ENCODE results near the gene LAIR1.
"Not testable (repeated sequence)": the region's sequence is repeated elsewhere in the genome, so short reads cannot be mapped to it uniquely, and the experiment has no call there.

LAIR1 gene, protein sequence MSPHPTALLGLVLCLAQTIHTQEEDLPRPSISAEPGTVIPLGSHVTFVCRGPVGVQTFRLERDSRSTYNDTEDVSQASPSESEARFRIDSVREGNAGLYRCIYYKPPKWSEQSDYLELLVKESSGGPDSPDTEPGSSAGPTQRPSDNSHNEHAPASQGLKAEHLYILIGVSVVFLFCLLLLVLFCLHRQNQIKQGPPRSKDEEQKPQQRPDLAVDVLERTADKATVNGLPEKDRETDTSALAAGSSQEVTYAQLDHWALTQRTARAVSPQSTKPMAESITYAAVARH

DNA sequence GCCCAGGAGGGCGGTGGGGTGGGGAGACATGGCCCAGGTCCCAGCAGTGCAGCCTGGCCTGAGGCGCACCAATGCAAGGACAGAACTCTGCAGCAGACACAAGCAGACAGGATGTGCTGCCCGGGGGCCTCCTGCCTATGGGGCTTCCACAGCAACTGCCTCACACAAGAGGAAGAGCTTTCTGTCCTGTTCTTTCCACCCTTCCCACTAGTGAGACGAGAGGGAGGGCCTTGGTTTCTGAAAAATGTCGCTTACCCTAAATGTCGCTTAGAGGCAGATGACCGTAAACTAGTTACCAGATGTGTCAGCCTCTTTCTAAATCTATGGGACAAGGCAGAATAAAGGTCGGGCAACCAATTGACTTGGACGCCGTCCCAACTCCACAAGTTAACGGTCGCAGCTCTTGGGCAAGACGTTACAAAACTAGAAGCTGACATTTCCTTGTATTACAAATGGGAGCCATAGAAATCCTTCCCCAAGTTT lies at the start of gene LAIR1:
Gene LAIR1 (minus strand): TSS at position 157 of the 483 bp plus-strand sequence. CDS start 127 bp downstream, at position 30.
- peak in 1 of 2 experiments; percentile 47 for DNase-seq (ENCODE audit: low read depth in 2 of 2)

DNA sequence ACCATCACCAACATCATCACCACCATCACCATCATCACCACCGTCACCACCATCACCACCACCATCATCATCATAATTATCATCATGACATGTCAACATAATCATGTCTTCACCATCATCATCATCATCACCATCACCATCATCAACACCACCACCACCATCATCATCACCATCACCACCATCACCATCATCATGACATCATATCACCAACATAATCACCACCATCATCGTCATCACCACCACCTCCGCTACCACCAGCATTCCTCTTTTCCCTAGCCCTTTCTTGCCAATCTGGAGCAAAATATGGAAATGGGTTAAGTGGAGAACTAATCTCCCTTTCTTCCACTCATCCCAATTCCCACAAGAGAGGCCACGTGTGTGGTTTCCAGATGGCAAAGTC lies 49.4 kb upstream of the LAIR1 start:
- no peak for DNase-seq (ENCODE audit: low read depth in 2 of 2)

DNA sequence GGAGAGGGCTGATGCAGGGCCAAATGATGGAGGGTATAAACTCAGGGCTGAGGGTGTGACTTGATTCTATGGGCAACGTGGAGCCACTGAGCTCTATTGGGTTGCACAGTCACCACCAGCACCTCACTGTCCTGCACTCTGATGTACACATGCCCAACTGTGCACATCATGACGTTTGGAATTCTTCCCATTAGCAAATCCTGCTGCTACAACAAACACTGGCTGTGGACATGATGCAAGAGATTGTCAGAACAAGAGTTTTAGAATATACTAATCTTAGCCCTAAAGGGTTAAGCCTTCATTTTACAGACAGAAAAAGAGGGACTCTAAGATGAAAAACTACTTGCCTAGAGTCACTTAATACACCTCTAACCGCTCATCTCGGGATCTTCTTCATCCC lies 48.1 kb upstream of the LAIR1 start:
- DNase-seq (ENCODE audit: low read depth in 2 of 2) = no peak

DNA sequence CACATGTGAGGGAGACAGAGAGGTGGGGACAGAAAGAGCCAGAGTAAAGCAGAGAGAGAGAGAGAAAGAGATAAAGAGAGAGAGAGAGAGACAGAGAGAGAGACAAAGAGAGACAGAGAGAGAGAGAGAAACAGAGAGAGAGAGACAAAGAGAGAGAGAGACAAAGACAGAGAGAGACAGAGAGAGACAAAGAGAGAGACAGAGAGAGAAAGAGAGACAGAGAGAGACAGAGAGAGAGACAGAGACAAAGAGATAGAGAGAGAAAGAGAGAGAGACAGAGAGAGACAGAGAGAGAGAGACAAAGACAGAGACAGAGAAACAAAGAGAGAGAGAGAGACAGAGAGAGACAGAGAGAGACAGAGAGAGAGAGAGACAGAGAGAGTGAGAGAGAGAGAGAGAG lies 46.3 kb upstream of the LAIR1 start:
- DNase-seq (ENCODE audit: low read depth in 2 of 2) = no peak

DNA sequence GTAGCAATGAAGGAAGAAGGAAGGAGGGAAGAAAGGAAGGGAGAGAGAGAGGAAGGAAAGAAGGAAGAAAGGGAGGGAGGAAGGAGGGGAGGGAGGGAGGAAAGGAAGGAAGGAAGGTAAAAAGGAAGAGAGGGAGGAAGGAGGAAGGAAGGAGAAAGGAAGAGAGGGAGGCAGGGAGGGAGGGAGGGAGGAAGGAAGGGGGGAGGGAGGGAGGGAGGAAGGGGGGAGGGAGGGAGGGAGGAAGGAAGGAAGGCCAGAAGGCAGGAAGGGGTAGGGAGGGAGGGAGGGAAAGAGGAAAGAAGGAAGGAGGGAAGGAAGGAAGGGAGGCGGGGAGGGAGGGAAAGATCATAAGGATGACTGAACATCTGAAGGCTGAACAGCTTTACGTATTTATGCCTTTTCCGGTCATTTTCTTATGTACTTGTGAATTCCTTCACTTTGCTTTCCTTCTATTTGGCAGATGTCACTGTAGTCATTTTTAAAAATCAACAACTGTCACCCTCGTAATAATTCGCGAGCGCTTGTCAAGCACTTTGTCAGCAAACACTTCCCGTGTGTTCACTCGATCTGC lies 43.8 kb upstream of the LAIR1 start:
- DNase-seq (ENCODE audit: low read depth in 2 of 2) = no peak

DNA sequence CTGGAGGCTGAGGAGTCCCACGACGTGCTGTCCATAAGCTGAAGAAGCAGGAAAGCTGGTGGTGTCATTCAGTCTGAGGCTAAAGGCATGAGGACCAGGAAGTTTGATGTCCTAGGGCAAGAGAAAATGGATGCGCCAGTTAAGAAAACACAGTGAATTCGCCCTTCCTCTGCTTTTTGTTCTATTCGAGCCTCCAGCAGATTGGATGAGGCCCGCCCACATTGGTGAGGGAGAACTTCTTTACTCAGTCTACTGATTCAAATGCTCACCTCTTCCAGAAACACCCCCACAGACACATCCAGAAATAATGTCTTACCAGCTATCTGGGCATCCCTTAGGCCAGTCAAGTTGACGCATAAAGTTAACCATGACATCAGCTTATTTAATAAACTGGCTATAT lies 43.0 kb upstream of the LAIR1 start:
- no peak for DNase-seq (ENCODE audit: low read depth in 2 of 2)

DNA sequence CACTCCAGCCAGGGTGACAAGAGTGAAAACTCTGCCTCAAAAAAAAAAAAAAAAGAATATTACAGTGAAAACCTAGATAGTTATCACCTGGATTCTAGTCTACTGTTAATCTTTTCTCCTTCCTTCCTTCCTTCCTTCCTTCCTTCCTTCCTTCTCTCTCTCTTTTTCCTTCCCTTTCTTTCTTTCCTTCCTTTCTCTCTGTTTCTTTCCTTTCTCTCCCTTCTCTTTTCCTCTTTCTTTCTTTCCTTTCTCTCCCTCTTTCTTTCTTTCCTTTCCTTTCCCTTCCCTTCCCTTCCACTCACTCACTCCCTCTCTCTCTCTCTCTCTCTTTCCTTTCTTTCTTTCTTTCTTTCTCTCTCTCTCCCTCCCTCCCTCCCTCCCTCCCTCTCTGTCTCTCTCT lies 40.9 kb upstream of the LAIR1 start:
- DNase-seq (ENCODE audit: low read depth in 2 of 2) = no peak

DNA sequence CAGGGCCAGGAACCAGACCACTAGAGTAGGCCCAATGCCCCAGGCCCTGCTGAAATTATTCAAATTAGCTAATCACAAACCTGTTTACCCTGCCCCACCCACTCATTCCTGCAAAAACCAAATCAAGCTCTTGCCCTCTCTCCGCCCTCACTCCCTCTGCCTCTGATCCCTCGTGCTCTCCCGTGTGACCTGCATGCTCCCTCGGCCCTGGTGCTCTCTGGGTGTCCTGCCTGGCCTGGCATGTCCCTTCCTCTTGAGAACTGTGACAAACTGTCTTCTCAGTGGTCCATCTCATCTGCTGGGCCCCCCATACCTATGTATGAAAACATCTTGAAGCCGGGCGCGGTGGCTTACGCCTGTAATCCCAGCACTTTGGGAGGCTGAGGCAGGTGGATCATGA lies 38.3 kb upstream of the LAIR1 start:
- DNase-seq (ENCODE audit: low read depth in 2 of 2) = no peak

DNA sequence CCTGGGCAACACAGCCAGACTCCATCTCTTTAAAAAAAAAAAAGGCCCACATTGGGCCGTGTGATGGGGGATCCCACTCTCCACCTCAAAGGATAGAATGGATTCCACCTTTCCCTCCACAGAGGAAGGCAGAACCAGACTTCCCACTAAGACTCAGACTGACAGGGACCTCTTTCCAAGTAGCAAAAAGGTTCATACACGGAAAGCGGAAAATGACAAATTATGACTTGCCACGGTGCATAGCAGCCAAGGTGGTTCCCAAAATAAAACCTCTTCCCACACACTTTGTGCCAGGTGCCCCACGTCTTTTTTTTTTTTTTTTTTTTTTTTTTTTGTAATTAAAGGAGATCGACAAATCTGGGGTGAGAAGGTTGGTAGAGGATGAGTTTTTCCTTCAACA lies 36.2 kb upstream of the LAIR1 start:
- no peak for DNase-seq (ENCODE audit: low read depth in 2 of 2)

DNA sequence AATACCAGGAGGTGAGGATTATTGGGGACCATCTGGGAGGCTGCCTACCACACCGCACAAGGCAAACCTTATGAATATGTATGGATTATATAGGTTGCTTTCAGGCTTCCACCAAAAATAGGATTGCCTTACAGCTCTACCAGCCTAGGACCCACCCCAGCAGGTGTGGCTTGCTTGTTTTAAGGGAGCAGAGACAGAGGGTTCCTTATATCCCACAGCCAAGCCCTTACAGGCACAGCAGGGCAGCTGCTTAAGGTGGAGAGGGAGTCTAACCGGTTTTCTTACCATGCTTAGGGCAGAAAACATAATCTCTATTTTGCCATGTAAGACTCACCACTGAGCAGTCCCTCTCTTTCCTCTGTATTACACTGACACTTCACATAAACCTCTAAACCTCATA lies 34.5 kb upstream of the LAIR1 start:
- DNase-seq (ENCODE audit: low read depth in 2 of 2) = no peak

DNA sequence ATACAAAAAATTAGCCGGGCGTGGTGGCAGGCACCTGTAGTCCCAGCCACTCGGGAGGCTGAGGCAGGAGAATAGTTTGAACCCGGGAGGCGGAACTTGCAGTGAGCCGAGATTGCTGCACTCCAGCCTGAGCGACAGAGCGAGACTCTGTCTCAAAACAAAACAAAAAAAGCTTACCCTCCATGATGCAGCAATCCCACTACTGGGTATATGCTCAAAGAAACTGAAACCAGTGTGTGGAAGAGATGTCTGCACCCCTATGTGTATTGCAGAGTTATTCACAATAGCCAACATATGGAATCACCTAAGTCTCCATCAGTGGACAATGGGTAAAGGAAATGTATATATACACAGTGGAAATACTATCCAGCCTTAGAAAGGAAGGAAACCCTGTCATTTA lies 31.0 kb upstream of the LAIR1 start:
- no peak for DNase-seq (ENCODE audit: low read depth in 2 of 2)

DNA sequence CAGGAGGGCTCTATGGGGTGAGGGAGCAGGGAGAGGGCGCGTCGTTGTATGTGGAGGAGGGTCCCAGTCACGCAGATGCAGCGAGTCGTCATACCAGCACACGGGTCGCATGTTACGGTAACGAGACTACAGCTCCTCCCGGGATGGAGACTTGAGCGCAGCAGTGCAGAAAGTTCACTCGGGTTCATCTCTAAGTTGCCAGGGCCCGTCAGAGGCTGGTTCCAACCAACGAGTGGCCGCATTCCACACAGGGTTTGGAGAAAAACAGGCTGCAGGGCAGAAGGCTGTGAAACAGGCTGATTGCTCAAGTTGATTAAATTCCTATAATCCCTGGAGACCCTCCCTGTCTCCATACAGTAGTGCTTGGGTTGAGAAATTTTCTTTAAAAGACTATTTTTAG lies 28.6 kb upstream of the LAIR1 start:
- DNase-seq (ENCODE audit: low read depth in 2 of 2) = no peak

DNA sequence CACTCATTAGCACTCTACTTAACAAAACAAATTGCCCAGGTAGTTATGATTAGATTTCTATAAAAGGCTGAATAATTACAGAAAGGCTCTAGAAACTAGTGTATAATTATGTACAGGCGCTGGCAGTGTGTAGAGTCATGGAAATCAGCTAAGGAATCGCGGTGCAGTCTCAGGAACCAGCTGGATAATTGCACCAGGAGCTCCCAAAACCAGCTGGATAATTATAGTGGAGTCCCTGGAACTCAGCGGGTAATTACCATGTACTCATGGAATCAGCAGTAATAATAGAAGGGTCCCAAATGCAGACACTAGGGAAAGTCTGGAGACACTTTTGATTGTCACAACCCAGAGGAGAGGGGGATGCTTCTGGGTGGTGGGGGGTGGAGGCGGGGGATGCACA lies 27.4 kb upstream of the LAIR1 start:
- DNase-seq (ENCODE audit: low read depth in 2 of 2) = no peak

DNA sequence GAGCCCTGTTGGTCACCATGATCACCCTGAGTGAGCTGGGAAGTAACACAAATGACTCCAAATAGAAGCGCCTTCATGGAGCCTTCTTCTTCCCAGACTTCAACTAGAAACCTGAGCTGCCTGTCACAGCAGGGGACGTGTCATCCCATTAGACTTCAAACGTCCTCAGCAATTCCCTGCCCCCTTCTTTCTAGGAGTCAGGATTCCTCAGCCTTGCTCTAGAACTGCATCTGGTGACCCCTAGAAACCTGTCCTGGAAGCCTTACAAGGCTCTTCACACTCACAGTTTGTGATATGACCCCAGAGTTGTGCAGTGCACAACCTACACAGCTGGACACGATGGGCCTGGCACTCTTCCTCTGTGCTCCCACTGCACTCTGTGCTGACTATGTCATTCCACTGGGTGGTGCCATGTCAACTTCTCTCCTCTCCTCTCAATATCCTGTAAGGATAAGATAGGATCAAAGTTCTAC lies 26.9 kb upstream of the LAIR1 start:
- DNase-seq (ENCODE audit: low read depth in 2 of 2) = no peak

DNA sequence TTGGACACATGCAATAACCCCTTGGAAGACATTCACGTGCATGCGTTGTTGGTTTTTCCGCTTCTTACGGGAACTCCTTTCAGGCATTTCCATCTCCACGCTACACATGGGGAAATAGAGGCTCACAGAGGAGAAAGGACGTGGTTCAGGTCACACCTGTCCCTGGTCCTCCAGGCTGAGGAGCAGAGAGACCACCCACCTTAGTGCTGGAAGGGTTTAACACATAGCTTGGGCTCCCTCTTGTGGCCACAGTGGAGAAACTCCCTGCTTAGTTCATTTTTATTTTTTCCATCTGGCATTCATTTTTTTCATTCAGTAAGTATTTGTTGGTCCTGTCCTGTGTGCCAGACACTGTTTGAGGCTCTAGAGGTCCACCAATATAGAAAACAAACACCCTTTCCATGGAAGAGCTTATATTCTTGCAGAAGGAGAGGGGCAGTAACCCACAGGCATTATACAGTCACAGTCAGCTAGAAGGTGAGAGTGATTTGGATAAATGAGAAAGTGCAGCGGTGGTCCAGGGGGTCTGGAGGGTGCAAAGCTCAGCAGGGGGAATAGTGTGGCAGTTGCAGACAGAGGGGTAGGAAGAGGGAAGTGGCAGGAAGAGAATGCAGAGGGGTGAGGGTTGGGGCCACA lies 26.3 kb upstream of the LAIR1 start:
- peak in 1 of 2 experiments; percentile 50 for DNase-seq (ENCODE audit: low read depth in 2 of 2)

DNA sequence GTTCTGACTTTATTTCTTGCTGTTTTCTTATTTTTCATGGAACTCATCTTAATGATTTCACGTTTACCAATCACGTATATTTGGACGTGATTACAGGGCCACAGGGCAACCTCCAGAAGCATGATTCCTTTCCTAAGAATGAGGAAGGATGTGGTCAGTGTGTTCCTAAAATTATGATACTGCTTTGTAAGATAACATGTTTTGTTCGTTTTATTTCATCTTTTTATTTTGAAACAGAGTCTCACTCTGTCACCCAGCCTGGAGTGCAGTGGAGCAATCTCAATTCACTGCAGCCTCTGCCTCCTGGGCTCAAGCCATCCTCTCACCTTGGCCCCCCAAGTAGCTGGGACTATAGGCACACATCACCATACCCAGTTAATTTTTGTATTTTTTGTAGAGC lies 24.8 kb upstream of the LAIR1 start:
- DNase-seq (ENCODE audit: low read depth in 2 of 2) = no peak

DNA sequence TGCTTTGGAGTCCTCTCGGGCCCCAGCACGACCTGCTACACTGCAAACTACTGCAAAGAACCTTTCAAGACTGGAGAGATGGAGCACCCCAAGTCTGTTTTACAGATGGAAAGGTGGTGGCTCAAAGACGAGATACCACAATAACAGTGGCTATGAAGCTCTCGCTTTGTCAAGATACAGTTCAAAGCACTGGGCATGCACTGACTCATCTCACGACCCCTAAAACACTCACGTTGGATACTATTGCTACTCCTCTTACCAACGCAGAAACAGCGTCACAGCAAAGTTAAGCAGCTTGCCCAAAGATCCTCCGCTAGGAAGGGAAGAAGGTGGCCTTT lies 24.0 kb upstream of the LAIR1 start:
- DNase-seq (ENCODE audit: low read depth in 2 of 2) = no peak

DNA sequence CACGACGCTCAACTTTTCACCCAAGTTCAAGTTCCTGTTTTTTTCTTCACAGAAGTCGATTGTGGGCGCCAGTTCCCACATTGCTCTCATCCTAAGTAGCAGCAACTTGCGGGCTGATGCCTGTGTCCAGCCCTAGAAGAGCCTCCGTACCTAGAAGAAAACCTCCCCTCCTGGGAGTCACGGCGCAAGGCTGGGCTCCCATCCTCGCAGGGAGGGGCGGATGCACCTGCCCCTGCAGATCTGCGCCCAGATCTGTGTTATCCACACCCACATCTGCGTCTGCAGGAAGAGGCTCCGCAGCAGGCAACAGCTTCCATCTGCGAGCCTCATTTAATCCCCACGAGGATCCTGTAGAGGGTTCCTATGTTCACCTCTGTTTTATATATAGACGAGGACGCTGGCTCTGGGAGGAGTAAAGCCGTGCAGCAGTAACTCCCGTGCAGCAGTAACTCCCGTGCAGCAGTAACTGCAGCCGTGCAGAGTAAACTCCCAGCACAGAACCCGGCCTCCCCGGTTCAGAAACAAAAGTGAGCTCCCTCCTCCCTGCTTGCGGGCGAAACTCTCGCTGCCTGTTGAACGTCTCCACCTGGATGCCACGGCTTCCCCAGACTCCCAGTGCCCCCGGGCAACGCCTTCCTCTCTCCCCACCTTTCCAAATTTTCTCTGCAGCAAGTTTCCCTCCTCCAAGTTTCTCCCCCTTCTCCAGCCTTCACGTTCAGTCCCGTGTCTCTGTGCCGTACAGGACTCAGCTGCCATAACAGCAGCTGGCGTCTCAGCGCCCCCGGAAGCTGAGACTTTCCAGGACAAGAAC lies 23.5 kb upstream of the LAIR1 start:
- DNase-seq (ENCODE audit: low read depth in 2 of 2) = peak in 1 of 2 experiments; percentile 29

DNA sequence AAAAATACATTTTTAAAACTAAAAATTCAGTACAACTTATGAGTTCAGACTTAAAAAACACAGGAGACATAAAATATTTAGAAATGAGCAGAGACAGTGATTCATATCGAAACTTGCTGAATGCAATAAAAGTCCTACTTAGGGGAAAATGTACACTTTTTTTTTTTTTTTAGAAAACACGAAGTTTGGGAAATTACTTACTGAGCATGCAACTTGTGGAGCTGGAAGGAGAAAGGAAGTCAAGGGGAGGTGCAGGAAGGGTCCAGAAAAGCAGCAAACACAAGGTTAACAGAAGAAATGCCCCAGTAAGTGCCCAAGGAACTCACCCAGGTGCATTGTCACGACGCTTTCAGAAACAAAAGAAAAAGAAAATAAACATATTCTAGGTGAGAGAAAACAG lies 18.6 kb upstream of the LAIR1 start:
- no peak for DNase-seq (ENCODE audit: low read depth in 2 of 2)

DNA sequence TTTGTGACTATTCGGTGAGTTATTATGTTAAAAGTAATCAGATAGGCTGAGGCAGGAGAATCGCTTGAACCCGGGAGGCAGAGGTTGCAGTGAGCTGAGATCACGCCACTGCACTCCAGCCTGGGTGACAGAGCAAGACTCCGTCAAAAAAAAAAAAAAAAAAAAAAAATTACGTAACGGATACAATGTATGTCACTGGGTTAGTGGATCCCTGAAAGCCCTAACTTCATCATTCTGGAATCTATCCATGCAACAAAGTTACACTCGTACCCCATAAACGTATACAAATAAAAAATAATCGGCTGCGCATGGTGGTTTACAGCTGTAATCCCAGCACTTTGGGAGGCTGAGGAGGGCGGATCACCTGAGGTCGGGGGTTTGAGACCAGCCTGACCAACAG lies 17.3 kb upstream of the LAIR1 start:
- not testable (repeated sequence) for DNase-seq (ENCODE audit: low read depth in 2 of 2)

DNA sequence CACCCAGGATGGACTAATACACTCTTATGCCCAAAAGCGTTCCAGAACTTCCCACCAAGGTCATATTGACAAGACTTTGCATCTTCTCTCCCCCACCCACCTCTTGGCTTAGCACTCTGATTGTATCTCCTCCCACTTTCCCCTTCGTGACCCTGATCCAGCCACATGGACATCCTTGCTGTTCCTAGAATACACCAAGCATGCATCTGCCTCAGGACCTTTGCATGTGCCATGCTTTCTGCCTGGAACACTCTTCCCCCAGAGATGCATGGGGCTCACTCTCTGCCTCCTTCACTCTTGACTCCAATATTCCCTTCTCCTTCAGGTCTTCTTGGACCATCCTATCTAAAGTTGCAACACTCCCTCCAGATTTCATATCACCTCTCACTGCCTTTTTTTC lies 16.2 kb upstream of the LAIR1 start:
- no peak for DNase-seq (ENCODE audit: low read depth in 2 of 2)

DNA sequence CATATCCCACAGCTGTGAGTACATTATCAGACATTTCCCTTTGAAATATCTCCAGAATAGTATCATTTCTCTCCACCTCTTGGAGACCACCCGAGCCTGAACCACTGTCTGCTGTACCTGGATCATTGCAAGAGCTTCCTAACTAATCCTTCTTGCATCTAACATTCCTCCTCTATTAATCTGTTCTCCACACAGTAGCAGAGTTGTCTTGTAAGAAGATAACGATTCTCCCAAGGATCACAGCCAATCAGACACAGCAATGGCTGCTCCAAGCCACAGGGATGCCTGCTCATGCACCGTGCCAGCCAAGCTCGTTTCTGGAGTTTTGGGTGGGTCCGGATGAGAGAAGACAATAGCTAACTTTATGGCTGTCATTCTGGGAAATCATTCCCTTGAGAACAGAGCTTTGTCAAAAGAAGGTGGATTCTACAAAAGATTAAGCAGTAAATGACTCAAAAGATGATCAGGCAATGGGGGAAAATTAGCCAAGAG lies 14.5 kb upstream of the LAIR1 start:
- DNase-seq (ENCODE audit: low read depth in 2 of 2) = no peak
